Keratinocyte (primary cell): Measurements from ENCODE around the gene CARMIL1.

Experiments used
- EZH2 ChIP-seq: IDR thresholded peaks from one replicate; pipeline ENCODE4 v1.6.1; 2012; ENCODE audit warnings: inconsistent platforms, mild to moderate bottlenecking, low read length, moderate library complexity
- TF ChIP-seq, protein P1 (sequence below), 3 experiments: IDR thresholded peaks in 1 of 3; conservative IDR thresholded peaks in 1 of 3; optimal IDR thresholded peaks in 1 of 3; 2 replicates in 2 of 3; 3 replicates in 1 of 3; pipeline versions ENCODE3 to v1.5.1; 2011; ENCODE audit warnings: low read length in 3 of 3, mild to moderate bottlenecking in 3 of 3, moderate library complexity in 2 of 3, control low read depth in 1 of 3, inconsistent platforms in 1 of 3; ENCODE audit not compliant: insufficient read depth in 2 of 3; ENCODE audit errors: extremely low read depth in 1 of 3

DNA sequence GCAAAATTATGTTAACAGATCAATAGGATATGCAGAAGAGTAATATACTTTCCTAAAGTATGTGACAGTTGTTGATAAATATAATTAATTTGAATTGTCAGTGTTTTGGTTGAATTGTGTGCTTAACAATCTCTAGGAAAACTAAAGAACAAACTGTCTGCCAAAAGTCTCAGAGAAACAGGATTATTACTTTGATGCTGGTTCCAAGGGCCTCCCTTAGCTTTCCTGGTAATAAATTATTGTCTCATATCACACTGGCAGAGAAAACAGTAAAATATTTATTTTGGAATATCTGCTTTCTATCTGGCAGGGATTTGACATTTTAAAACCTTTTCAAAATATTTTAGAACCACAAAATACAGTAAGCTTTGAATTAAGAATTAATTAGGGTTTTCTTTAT lies 40.1 kb upstream of the CARMIL1 start:
- TF ChIP-seq, protein P1, sequence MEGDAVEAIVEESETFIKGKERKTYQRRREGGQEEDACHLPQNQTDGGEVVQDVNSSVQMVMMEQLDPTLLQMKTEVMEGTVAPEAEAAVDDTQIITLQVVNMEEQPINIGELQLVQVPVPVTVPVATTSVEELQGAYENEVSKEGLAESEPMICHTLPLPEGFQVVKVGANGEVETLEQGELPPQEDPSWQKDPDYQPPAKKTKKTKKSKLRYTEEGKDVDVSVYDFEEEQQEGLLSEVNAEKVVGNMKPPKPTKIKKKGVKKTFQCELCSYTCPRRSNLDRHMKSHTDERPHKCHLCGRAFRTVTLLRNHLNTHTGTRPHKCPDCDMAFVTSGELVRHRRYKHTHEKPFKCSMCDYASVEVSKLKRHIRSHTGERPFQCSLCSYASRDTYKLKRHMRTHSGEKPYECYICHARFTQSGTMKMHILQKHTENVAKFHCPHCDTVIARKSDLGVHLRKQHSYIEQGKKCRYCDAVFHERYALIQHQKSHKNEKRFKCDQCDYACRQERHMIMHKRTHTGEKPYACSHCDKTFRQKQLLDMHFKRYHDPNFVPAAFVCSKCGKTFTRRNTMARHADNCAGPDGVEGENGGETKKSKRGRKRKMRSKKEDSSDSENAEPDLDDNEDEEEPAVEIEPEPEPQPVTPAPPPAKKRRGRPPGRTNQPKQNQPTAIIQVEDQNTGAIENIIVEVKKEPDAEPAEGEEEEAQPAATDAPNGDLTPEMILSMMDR (optimal IDR thresholded peaks at IDR 0.05 in 1 of 3, IDR thresholded peaks at IDR 0.05 in 1 of 3, conservative IDR thresholded peaks at IDR 0.05 in 1 of 3; ENCODE audit: extremely low read depth in 1 of 3, insufficient read depth in 2 of 3, low read length in 3 of 3): no peak
- no peak for TF ChIP-seq EZH2
